Right cardiac atrium (tissue), 5 donors: Measurements from ENCODE around the gene REST. TPM values are rescaled to one million over a fixed set of nuclear protein-coding genes. Genes with fewer than 3 reads are reported as not detected.

Source experiments
- polyA plus RNA-seq: library from polyadenylated mRNA; stranded (reverse); fragments of 200-250 nt; gene quantifications from one replicate; pipeline ENCODE4 v1.2.3, GENCODE V29; 2013
- total RNA-seq, 4 donors: library from RNA; stranded (reverse); fragmentation: NEBNext Ultra II Directional; extraction: Animal tissue kit (Norgen Biotek cat#: 25700); gene quantifications; one replicate each; pipeline ENCODE4 v1.2.1, GENCODE V29; 2021
- donor health status: healthy with polysubstance abuse.
- donor health status: DM: no; HTN: yes; CAD: no.
- donor health status: DM: no; HTN: no; CAD: no.
- donor health status: DM: no; HTN: yes; CAD: no; lungs with severe emphysema.
- donor health status: DM: yes; HTN: yes; CAD: no.

Gene REST
- total and polyA plus RNA-seq, 5 donors = 5.6 to 35.4 (median 34.5) TPM

Other genes starting within 250 kb of the REST start
- gene HOPX, start 226.6 kb upstream of the REST start, total RNA-seq = 10 to 100 TPM; 30.6 to 82.1 (median 56.7) TPM
- gene HOPX, start 226.6 kb upstream of the REST start, polyA plus RNA-seq = 159 TPM
- gene SPINK2, start 86.2 kb upstream of the REST start, total RNA-seq = 10 to 100 TPM in 3 of 4 donors, 1 to 10 TPM in 1; 1.9 to 24.1 (median 19.1) TPM
- 36.1 TPM for gene SPINK2, start 86.2 kb upstream of the REST start, polyA plus RNA-seq
- gene NOA1, start 69.7 kb downstream of the REST start, total RNA-seq = 10 to 100 TPM in 2 of 4 donors, 1 to 10 TPM in 2; 8.4 to 12.5 (median 10.5) TPM
- 7.8 TPM for gene NOA1, start 69.7 kb downstream of the REST start, polyA plus RNA-seq
- gene POLR2B, start 71.0 kb downstream of the REST start, total RNA-seq = 10 to 100 TPM; 69.3 to 80.9 (median 73.9) TPM
- gene POLR2B, start 71.0 kb downstream of the REST start, polyA plus RNA-seq = 38.1 TPM
- gene IGFBP7, start 202.5 kb downstream of the REST start, total RNA-seq = 100 to 1,000 TPM; 813 to 983 (median 905) TPM
- 809 TPM for gene IGFBP7, start 202.5 kb downstream of the REST start, polyA plus RNA-seq